Astrocyte (in vitro differentiated cells and primary cell): ENCODE results near the gene KCNA3. TPM values are rescaled to one million over a fixed set of nuclear protein-coding genes. Genes with fewer than 3 reads are reported as not detected.
"Not testable (repeated sequence)": the region's sequence is repeated elsewhere in the genome, so short reads cannot be mapped to it uniquely, and the experiment has no call there.

Experiments used
- DNase-seq: peaks from one replicate; pipeline ENCODE4 v3.0.0-alpha.2; 2010; ENCODE audit warnings: low read depth
- FAIRE-seq: peaks from 2 replicates; lab custom pipeline; 2011; peaks lifted over from hg19 to GRCh38; lab: Jason Lieb, UNC
- H2AFZ ChIP-seq: 2 replicates; pipeline ENCODE4 v1.6.0; 2012; ENCODE audit warnings: low read depth, low read length, inconsistent platforms
- H3K27ac ChIP-seq: 2 replicates; pipeline ENCODE4 v1.5.1; 2011; ENCODE audit warnings: low read depth, low read length, inconsistent platforms
- H3K27me3 ChIP-seq: 2 replicates; pipeline ENCODE4 v1.6.0; 2011; ENCODE audit warnings: low read length, inconsistent platforms; ENCODE audit not compliant: insufficient read depth
- H3K36me3 ChIP-seq: 2 replicates; pipeline ENCODE4 v1.5.1; 2011; ENCODE audit warnings: low read length, inconsistent platforms; ENCODE audit not compliant: insufficient read depth
- H3K4me1 ChIP-seq: 2 replicates; pipeline ENCODE4 v1.5.1; 2011; ENCODE audit warnings: low read length, inconsistent platforms; ENCODE audit not compliant: insufficient read depth
- H3K4me2 ChIP-seq: 2 replicates; pipeline ENCODE4 v1.6.0; 2012; ENCODE audit warnings: low read length, inconsistent platforms
- H3K4me3 ChIP-seq: 2 replicates; pipeline ENCODE4 v1.5.1; 2011; ENCODE audit warnings: low read depth, mild to moderate bottlenecking, low read length, inconsistent platforms; ENCODE audit not compliant: insufficient read depth
- H3K79me2 ChIP-seq: 2 replicates; pipeline ENCODE4 v1.6.0; 2012; ENCODE audit warnings: mild to moderate bottlenecking, low read length, inconsistent platforms; ENCODE audit not compliant: insufficient read depth
- H3K9ac ChIP-seq: 2 replicates; pipeline ENCODE4 v1.6.0; 2012; ENCODE audit warnings: mild to moderate bottlenecking, low read length, inconsistent platforms
- H3K9me3 ChIP-seq: 2 replicates; pipeline ENCODE4 v1.5.1; 2012; ENCODE audit warnings: low read depth, mild to moderate bottlenecking, low read length, inconsistent platforms; ENCODE audit not compliant: insufficient read depth
- H4K20me1 ChIP-seq: 2 replicates; pipeline ENCODE4 v1.6.0; 2012; ENCODE audit warnings: low read length, inconsistent platforms; ENCODE audit not compliant: insufficient read depth
- H3K27ac Mint-ChIP-seq: one replicate; pipeline ENCODE4 v1.8.0; 2021; ENCODE audit warnings: mild to moderate bottlenecking, mixed read lengths; ENCODE audit not compliant: unreplicated experiment
- H3K27me3 Mint-ChIP-seq: one replicate; pipeline ENCODE4 v1.8.0; 2021; ENCODE audit warnings: low read depth, mixed read lengths; ENCODE audit not compliant: unreplicated experiment
- H3K36me3 Mint-ChIP-seq: one replicate; pipeline ENCODE4 v1.8.0; 2021; ENCODE audit warnings: low read depth, mixed read lengths; ENCODE audit not compliant: unreplicated experiment
- H3K4me1 Mint-ChIP-seq: one replicate; pipeline ENCODE4 v1.8.0; 2021; ENCODE audit warnings: low read depth, mixed read lengths; ENCODE audit not compliant: unreplicated experiment
- H3K4me3 Mint-ChIP-seq: one replicate; pipeline ENCODE4 v1.8.0; 2021; ENCODE audit warnings: mild to moderate bottlenecking, moderate library complexity, mixed read lengths; ENCODE audit not compliant: unreplicated experiment
- H3K9me3 Mint-ChIP-seq: one replicate; pipeline ENCODE4 v1.8.0; 2021; ENCODE audit warnings: mild to moderate bottlenecking, mixed read lengths; ENCODE audit not compliant: unreplicated experiment
- EZH2 ChIP-seq: IDR thresholded peaks from 2 replicates; pipeline ENCODE4 v1.6.1; 2012; ENCODE audit warnings: mild to moderate bottlenecking, low read length, inconsistent platforms; ENCODE audit not compliant: insufficient read depth
- total RNA-seq: library from RNA; stranded (reverse); gene quantifications from 2 replicates; pipeline ENCODE4 v1.2.1, GENCODE V29; 2021
- TF ChIP-seq, protein P1 (sequence below): IDR thresholded peaks from 2 replicates; pipeline ENCODE4 v1.5.1; 2011; ENCODE audit warnings: low read depth, mild to moderate bottlenecking, inconsistent platforms, low read length, moderate library complexity; ENCODE audit not compliant: insufficient read depth

The KCNA3 gene
- total RNA-seq, 1 donor from 2014 or later: 0.09 TPM

DNA sequence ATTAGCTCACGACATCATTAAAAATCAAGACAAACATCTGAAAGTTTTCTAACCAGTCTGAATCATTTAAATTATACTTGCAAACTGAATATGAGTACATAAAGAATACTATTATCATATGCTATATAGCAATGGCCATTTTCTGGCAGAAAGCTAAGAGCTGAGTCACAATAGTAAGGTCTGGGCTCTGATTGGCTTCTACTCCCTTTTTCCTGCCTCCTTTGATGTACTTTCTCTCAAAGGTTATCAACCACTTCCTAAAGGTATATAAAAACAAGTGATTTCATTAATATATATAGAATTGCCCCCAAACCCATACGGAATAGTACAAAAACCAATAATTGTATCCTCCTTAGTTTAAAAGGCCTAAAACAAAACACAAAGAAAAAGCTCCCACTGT, 7.0 kb downstream of the KCNA3 start:
- no peaks in the 10 kb centered on the region for H3K36me3 ChIP-seq
- H2AFZ ChIP-seq: no peak overlapping the region
- Mint-ChIP-seq H3K9me3 (peaks cover 4% of the 10 kb centered on the region), H3K36me3 (no peaks in the 10 kb centered on the region), H3K4me1 (no peaks in the 10 kb centered on the region), H3K27ac (no peak overlapping the region), H3K27me3 (peaks cover 30% of the 10 kb centered on the region), H3K4me3 (no peak overlapping the region)
- no peaks in the 10 kb centered on the region for H3K79me2 ChIP-seq
- H3K9ac ChIP-seq: no peak overlapping the region
- DNase-seq: no peak
- FAIRE-seq: no peak
- H3K27ac ChIP-seq: no peak overlapping the region
- no peaks in the 10 kb centered on the region for H3K9me3 ChIP-seq
- TF ChIP-seq, protein P1, sequence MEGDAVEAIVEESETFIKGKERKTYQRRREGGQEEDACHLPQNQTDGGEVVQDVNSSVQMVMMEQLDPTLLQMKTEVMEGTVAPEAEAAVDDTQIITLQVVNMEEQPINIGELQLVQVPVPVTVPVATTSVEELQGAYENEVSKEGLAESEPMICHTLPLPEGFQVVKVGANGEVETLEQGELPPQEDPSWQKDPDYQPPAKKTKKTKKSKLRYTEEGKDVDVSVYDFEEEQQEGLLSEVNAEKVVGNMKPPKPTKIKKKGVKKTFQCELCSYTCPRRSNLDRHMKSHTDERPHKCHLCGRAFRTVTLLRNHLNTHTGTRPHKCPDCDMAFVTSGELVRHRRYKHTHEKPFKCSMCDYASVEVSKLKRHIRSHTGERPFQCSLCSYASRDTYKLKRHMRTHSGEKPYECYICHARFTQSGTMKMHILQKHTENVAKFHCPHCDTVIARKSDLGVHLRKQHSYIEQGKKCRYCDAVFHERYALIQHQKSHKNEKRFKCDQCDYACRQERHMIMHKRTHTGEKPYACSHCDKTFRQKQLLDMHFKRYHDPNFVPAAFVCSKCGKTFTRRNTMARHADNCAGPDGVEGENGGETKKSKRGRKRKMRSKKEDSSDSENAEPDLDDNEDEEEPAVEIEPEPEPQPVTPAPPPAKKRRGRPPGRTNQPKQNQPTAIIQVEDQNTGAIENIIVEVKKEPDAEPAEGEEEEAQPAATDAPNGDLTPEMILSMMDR: no peak
- TF ChIP-seq EZH2: no peak
- no peak overlapping the region for H3K4me3 ChIP-seq
- no peaks in the 10 kb centered on the region for H4K20me1 ChIP-seq
- no peaks in the 10 kb centered on the region for H3K4me1 ChIP-seq
- H3K27me3 ChIP-seq: peaks cover 17% of the 10 kb centered on the region
- no peak overlapping the region for H3K4me2 ChIP-seq

DNA sequence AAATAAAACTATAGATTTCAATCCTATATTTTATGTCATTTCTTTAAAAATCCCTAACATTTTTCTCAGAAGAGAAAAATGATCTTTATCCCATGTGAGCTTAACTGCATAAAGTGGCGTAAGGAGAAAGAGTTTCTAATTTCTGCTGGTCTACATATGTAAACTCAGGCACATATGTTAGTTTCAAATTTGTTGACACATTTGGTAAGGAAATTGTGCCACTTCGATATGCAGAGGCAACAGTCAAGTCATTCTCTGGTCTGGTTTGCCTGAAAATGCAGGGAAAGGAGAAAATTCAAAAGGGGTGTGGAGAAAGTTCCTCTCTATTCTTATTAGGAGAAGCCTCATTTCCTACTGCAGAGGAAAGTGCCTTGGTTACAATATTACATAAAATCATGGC, 11.5 kb downstream of the KCNA3 start:
- Histone ChIP-seq H3K9me3 (no peaks in the 10 kb centered on the region), H3K79me2 (no peaks in the 10 kb centered on the region), H4K20me1 (no peaks in the 10 kb centered on the region), H2AFZ (no peak overlapping the region), H3K4me1 (no peaks in the 10 kb centered on the region), H3K36me3 (no peaks in the 10 kb centered on the region), H3K27me3 (peaks cover 2% of the 10 kb centered on the region), H3K27ac (no peak overlapping the region), H3K9ac (no peak overlapping the region), H3K4me2 (no peak overlapping the region), H3K4me3 (no peak overlapping the region)
- H3K4me3 Mint-ChIP-seq: no peak overlapping the region
- no peak overlapping the region for H3K27ac Mint-ChIP-seq
- DNase-seq: no peak
- H3K9me3 Mint-ChIP-seq: no peaks in the 10 kb centered on the region
- no peaks in the 10 kb centered on the region for H3K4me1 Mint-ChIP-seq
- FAIRE-seq: no peak
- no peaks in the 10 kb centered on the region for H3K36me3 Mint-ChIP-seq
- TF ChIP-seq, protein P1: no peak
- no peak for TF ChIP-seq EZH2
- H3K27me3 Mint-ChIP-seq: no peaks in the 10 kb centered on the region

DNA sequence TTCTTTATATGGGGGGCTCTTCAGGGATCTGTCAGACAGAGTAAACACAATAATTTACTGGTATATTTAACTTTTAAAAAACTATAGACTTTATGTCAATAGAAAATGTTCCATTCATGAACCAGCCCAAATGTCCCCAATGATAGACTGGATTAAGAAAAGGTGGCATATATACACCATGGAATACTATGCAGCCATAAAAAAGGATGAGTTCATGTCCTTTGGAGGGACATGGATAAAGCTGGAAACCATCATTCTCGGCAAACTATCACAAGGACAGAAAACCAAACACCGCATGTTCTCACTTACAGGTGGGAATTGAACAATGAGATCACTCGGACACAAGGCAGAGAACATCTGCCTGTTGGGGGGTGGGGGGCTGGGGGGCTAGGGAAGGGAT, 15.2 kb downstream of the KCNA3 start:
- not testable (repeated sequence) for H3K27me3 ChIP-seq, H3K9me3 ChIP-seq, H3K36me3 Mint-ChIP-seq, H2AFZ ChIP-seq, H3K4me1 ChIP-seq, H3K36me3 ChIP-seq, H3K4me3 Mint-ChIP-seq, H3K4me1 Mint-ChIP-seq, H3K79me2 ChIP-seq, H3K4me2 ChIP-seq, DNase-seq, H3K9ac ChIP-seq, H3K27ac Mint-ChIP-seq, H3K27ac ChIP-seq, H3K4me3 ChIP-seq, H4K20me1 ChIP-seq, H3K9me3 Mint-ChIP-seq, FAIRE-seq, H3K27me3 Mint-ChIP-seq
